Esophagus squamous epithelium (tissue), 4 donors: Measurements from ENCODE around the gene MPDU1.

Source experiments
- CTCF ChIP-seq, 6 experiments: fragments of 450-650 bp in 4 of 6; fragments of 200-600 bp in 2 of 6; sonication (generic) in 2 of 6; IDR thresholded peaks; one replicate each; pipeline ENCODE4 v1.5.1; 2016 to 2019; ENCODE audit warnings: antibody characterized with exemption in 6 of 6, mild to moderate bottlenecking in 4 of 6, moderate library complexity in 4 of 6
- POLR2A ChIP-seq, 4 donors: fragments of 450-650 bp; IDR thresholded peaks; one replicate each; pipeline ENCODE4 v1.6.1; 2017; ENCODE audit warnings: antibody characterized with exemption in 4 of 4, mild to moderate bottlenecking in 4 of 4, moderate library complexity in 3 of 4

GRCh38 chr17:7550344-7550743 is 33.3 kb upstream of the MPDU1 start:
- TF ChIP-seq CTCF (IDR thresholded peaks at IDR 0.05) (no peak), POLR2A (IDR thresholded peaks at IDR 0.05) (no peak)
